Measurements from ENCODE around the gene MICA. TPM values are rescaled to one million over a fixed set of nuclear protein-coding genes. Genes with fewer than 3 reads are reported as not detected.
A peak's percentile ranks its signal among the peaks of the same experiment; 100 is the strongest.
"Not testable (repeated sequence)": the region's sequence is repeated elsewhere in the genome, so short reads cannot be mapped to it uniquely, and the experiment has no call there.

Gene MICA
- total RNA-seq, 1 donor from 2014 or later, result 36.6 TPM

DNA sequence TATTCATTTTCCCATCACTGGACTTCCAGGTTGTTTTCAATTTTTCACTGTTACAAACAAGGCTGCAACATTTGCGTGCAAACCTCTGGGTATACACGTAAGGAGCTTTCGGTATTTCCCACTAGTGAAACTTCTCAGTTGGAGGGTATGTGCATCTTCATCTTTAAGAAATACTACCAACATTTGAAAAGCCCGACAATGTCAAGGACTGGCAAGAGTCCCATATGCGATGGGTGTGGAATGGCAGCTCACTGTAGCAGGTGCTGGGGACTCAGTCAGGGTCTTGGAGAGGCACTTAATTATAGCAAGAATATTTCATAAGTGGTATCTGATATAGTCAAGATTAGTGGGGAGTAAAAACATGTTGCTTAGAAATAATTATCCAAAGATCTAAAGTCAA, 37.5 kb upstream of the MICA start:
- intact Hi-C loops (cut with DNase I), result no loop called here
- no peak overlapping the region for H3K27ac ChIP-seq
- no peaks in the 10 kb centered on the region for H3K9me3 ChIP-seq
- peaks cover 6% of the 10 kb centered on the region for H3K4me1 ChIP-seq
- TF ChIP-seq, protein P1, sequence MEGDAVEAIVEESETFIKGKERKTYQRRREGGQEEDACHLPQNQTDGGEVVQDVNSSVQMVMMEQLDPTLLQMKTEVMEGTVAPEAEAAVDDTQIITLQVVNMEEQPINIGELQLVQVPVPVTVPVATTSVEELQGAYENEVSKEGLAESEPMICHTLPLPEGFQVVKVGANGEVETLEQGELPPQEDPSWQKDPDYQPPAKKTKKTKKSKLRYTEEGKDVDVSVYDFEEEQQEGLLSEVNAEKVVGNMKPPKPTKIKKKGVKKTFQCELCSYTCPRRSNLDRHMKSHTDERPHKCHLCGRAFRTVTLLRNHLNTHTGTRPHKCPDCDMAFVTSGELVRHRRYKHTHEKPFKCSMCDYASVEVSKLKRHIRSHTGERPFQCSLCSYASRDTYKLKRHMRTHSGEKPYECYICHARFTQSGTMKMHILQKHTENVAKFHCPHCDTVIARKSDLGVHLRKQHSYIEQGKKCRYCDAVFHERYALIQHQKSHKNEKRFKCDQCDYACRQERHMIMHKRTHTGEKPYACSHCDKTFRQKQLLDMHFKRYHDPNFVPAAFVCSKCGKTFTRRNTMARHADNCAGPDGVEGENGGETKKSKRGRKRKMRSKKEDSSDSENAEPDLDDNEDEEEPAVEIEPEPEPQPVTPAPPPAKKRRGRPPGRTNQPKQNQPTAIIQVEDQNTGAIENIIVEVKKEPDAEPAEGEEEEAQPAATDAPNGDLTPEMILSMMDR (IDR thresholded peaks at IDR 0.05), result no peak
- ATAC-seq (no peak), DNase-seq (no peak)
- H3K36me3 ChIP-seq, result no peaks in the 10 kb centered on the region
- peaks cover 13% of the 10 kb centered on the region for H3K27me3 ChIP-seq
- no peak overlapping the region for H3K4me3 ChIP-seq

DNA sequence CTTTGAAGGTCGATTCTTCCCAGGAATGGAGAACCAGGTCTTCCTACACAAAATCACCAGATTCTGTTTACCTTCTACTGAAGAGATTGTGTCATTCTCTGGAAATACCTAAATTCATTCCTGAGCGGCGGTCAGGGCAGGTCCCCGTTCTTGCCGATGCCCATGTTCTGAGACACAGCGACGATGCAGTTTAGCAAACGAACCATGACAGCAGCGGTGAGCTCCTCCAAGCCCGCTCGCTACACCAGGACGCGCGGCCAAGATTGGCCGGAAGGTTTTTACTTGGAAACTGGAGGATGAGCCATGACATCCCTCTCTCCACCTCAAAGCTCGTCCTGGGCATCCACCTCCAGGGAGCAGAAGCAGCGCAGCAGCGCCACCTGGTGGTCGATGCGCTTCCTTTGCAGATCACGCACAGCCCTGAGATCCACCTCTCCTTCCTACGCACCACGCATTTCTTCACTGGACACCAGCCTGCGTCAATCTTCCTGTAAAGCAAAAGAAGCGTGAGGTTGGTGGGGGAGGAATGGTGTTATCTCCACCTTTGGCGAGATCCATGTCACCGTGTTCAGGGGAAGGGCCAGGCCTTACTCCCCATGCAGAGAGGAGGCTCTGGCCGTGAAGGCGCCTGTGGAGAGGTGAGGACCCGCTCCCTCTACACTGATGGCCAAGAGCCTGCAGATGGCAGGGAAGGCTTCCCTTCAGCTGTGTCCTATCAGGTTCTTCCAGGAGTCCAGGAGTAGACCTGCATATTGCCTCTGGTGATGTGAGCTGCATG, 36.5 kb upstream of the MICA start:
- TF ChIP-seq, protein P1 (IDR thresholded peaks at IDR 0.05), result peak; percentile 96
- Histone ChIP-seq H3K4me3 (peak overlapping the region; percentile 44), H3K27me3 (peaks cover 13% of the 10 kb centered on the region), H3K4me1 (peaks cover 6% of the 10 kb centered on the region), H3K27ac (no peak overlapping the region), H3K9me3 (no peaks in the 10 kb centered on the region), H3K36me3 (no peaks in the 10 kb centered on the region)
- ATAC-seq (peak; percentile 100), DNase-seq (peak; percentile 95)
- intact Hi-C loops (cut with DNase I), result no loop called here

DNA sequence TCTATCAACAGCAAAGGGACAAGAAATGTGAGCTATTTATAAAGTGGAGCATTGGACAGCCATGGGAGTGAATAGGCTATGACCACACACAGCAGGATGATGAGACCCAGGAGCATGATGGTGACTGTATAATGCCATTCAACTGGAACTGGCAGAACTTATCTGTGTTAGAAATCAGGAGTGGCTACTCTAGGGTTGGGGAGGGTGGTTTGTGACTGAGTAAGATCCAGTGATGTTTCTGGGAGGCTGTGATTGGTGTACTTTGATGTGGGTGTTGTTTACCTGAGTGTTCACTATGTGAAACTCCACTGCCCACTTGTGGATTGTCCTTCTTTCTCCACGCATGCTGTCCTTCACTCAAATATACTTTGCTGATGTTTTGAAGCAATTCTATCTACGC, 34.9 kb upstream of the MICA start:
- no peak overlapping the region for H3K4me3 ChIP-seq
- intact Hi-C loops (cut with DNase I), result no loop called here
- H3K9me3 ChIP-seq, result no peaks in the 10 kb centered on the region
- peaks cover 10% of the 10 kb centered on the region for H3K27me3 ChIP-seq
- ATAC-seq (no peak), DNase-seq (no peak)
- TF ChIP-seq, protein P1 (IDR thresholded peaks at IDR 0.05), result no peak
- peaks cover 6% of the 10 kb centered on the region for H3K4me1 ChIP-seq
- no peak overlapping the region for H3K27ac ChIP-seq
- no peaks in the 10 kb centered on the region for H3K36me3 ChIP-seq

DNA sequence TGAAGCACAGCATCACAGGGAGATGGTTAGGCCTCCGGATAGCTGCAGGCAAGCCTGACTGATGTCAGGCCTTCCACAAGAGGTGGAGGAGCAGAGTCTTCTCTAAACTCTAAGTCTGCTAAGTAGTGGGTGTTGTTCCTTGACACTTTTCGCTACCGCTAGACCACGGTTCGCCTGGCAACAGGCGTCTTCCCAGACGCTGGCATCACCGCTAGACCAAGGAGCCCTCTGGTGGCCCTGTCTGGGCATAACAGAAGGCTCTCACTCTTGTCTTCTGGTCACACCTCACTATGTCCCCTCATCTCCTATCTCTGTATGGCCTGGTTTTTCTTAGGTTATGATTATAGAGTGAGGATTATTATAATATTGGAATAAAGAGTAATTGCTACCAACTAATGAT, 29.3 kb upstream of the MICA start:
- intact Hi-C loops (cut with DNase I); H3K36me3 ChIP-seq; ATAC-seq; H3K9me3 ChIP-seq; H3K27ac ChIP-seq; DNase-seq; H3K4me3 ChIP-seq; H3K4me1 ChIP-seq: not testable (repeated sequence)
- peaks cover 16% of the 10 kb centered on the region for H3K27me3 ChIP-seq
- TF ChIP-seq, protein P1 (IDR thresholded peaks at IDR 0.05), result peak; percentile 48

DNA sequence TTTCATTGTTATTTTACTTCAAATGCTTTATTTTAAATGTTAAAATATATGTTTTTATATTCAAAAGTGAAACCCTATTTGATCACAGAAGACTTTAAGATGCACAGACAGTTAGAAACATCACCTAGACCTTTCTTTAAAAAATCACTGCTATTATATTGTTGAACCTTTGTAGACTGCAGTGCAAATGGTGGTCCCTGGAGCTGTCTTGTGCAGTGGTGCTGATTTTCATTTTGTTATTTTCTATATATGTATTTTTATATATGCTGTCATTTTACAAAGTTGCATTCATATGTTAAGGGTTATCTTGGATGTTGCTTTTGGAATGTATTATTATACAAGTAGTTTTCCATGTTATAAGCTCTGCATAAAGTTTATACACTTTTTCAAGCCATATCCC, 27.7 kb upstream of the MICA start:
- TF ChIP-seq, protein P1 (IDR thresholded peaks at IDR 0.05), result no peak
- no peaks in the 10 kb centered on the region for H3K9me3 ChIP-seq
- H3K4me1 ChIP-seq, result no peaks in the 10 kb centered on the region
- no peak overlapping the region for H3K4me3 ChIP-seq
- no peak for DNase-seq
- peaks cover 24% of the 10 kb centered on the region for H3K27me3 ChIP-seq
- intact Hi-C loops (cut with DNase I), result loop anchor here (5.0 kb wide), 1 partner anchor 238 kb away; the partner anchor contains the start of gene PSORS1C2
- no peaks in the 10 kb centered on the region for H3K36me3 ChIP-seq
- no peak overlapping the region for H3K27ac ChIP-seq
- ATAC-seq, result no peak

Measured in upper lobe of right lung (tissue), 1 donor.